Measurements from ENCODE around the gene RASGEF1B.

Gene RASGEF1B

GRCh38 chr4:81404741-81405140 is 67.0 kb downstream of the RASGEF1B start:
- TF ChIP-seq, protein P1, sequence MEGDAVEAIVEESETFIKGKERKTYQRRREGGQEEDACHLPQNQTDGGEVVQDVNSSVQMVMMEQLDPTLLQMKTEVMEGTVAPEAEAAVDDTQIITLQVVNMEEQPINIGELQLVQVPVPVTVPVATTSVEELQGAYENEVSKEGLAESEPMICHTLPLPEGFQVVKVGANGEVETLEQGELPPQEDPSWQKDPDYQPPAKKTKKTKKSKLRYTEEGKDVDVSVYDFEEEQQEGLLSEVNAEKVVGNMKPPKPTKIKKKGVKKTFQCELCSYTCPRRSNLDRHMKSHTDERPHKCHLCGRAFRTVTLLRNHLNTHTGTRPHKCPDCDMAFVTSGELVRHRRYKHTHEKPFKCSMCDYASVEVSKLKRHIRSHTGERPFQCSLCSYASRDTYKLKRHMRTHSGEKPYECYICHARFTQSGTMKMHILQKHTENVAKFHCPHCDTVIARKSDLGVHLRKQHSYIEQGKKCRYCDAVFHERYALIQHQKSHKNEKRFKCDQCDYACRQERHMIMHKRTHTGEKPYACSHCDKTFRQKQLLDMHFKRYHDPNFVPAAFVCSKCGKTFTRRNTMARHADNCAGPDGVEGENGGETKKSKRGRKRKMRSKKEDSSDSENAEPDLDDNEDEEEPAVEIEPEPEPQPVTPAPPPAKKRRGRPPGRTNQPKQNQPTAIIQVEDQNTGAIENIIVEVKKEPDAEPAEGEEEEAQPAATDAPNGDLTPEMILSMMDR (IDR thresholded peaks at IDR 0.05): no peak
- Histone ChIP-seq H3K4me1 (peaks cover 0 to 3% (median 0%) of the 10 kb centered on the region in 4 donors), H3K4me3 (no peak overlapping the region), H3K36me3 (no peaks in the 10 kb centered on the region), H3K9me3 (no peaks in the 10 kb centered on the region), H3K27me3 (no peaks in the 10 kb centered on the region), H3K27ac (no peak overlapping the region)
- intact Hi-C loops (cut with DNase I; ENCODE audit: low total_unique reads): loop anchor here (10.0 kb wide), 1 partner anchor 870 kb away; no protein-coding TSS in a partner anchor
- no peak for DNase-seq

GRCh38 chr4:81404294-81404693 is 67.4 kb downstream of the RASGEF1B start:
- Histone ChIP-seq H3K9me3 (no peaks in the 10 kb centered on the region), H3K4me3 (no peak overlapping the region), H3K27me3 (no peaks in the 10 kb centered on the region), H3K27ac (no peak overlapping the region), H3K36me3 (no peaks in the 10 kb centered on the region), H3K4me1 (peaks cover 0 to 3% (median 0%) of the 10 kb centered on the region in 4 donors)
- TF ChIP-seq, protein P1 (IDR thresholded peaks at IDR 0.05): no peak
- intact Hi-C loops (cut with DNase I; ENCODE audit: low total_unique reads): loop anchor here (10.0 kb wide), 1 partner anchor 871 kb away; no protein-coding TSS in a partner anchor
- no peak for DNase-seq

DNA sequence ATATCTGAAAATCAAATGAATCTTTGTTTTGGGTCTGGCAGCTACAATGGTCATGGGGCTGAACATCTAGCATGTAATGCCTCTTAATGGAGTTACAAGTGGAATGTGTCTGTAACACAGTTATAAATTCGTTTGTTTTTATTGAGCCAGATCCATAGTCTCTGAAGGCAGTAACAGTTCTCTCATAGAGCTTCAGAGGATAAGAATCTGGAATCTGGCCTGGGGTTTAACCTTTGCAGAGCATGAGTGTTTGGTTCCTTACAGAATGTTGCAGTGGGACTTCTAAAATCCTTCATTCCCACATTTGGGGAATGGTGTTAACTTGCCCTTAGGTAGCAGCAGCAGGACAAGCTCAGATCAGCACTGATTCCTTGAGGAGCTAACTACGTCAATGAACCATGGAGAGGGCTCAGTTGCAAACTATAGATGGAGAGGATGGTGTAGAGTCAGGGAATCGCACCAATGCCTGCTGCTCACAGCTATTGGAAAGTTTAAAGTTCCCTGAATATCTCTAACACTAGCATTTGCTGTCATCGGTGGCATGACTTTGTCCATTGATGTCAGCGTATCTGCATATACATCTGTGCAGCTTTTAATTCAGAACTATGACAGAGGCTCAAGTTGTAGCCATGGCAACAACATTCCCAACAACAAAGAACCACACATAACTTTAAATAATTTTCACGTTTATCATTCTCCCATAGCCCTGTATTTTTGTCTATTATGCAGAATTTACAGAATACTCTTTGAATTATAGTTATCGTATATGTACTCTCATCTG is 72.2 kb downstream of the RASGEF1B start:
- Histone ChIP-seq H3K9me3 (no peaks in the 10 kb centered on the region), H3K36me3 (no peaks in the 10 kb centered on the region), H3K4me1 (no peaks in the 10 kb centered on the region), H3K4me3 (no peak overlapping the region), H3K27me3 (no peaks in the 10 kb centered on the region), H3K27ac (no peak overlapping the region)
- TF ChIP-seq, protein P1 (IDR thresholded peaks at IDR 0.05): no peak
- no peak for DNase-seq
- intact Hi-C loops (cut with DNase I; ENCODE audit: low total_unique reads): loop anchor here (10.0 kb wide), 1 partner anchor 875 kb away; no protein-coding TSS in a partner anchor

DNA sequence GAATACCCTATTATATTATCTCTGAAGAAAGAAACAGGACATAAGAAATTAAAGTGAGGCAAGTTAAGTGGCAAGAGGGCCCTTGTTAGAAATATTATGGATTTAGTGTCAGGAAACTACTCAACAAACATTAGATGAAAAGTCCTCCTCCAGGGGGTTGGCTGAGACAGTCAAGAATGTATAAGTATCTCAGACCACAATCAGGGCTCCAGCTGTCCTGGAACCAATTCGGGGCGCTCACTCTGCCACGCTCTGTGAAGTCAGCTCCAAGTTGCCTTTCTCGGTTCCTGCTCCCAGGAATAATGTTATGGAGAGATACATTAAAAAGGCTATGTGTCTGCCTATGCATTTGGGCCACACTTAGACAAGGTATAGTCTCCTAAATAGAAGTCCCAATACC is 73.3 kb downstream of the RASGEF1B start:
- Histone ChIP-seq H3K4me1 (no peaks in the 10 kb centered on the region), H3K9me3 (no peaks in the 10 kb centered on the region), H3K27me3 (no peaks in the 10 kb centered on the region), H3K27ac (no peak overlapping the region), H3K36me3 (no peaks in the 10 kb centered on the region), H3K4me3 (no peak overlapping the region)
- no peak for DNase-seq
- intact Hi-C loops (cut with DNase I; ENCODE audit: low total_unique reads): no loop called here
- TF ChIP-seq, protein P1 (IDR thresholded peaks at IDR 0.05): no peak

DNA sequence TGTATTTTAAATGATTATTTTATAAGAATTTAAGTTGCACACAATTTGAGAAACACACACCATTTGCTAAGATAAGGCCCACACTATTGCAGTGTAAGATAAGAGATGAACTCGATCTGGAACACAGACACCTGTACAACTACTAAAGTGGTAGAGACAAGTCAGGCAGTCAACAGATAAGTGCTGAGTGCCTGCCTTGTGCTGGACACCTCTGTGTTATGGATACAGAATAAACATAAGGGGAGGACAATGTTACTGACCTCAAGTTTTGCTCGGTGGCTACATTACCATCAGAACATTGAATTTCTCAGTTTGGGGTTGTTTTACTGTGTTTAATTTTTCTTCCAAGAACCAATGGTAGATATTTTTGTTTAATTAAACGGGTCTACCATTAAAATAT is 74.1 kb downstream of the RASGEF1B start:
- no peak for DNase-seq
- H3K4me3 ChIP-seq: no peak overlapping the region
- H3K27ac ChIP-seq: no peak overlapping the region
- intact Hi-C loops (cut with DNase I; ENCODE audit: low total_unique reads): no loop called here
- H3K9me3 ChIP-seq: no peaks in the 10 kb centered on the region
- H3K4me1 ChIP-seq: no peaks in the 10 kb centered on the region
- H3K36me3 ChIP-seq: no peaks in the 10 kb centered on the region
- no peaks in the 10 kb centered on the region for H3K27me3 ChIP-seq
- TF ChIP-seq, protein P1 (IDR thresholded peaks at IDR 0.05): no peak
